ENCODE results near the gene KCTD3.

The KCTD3 gene

DNA sequence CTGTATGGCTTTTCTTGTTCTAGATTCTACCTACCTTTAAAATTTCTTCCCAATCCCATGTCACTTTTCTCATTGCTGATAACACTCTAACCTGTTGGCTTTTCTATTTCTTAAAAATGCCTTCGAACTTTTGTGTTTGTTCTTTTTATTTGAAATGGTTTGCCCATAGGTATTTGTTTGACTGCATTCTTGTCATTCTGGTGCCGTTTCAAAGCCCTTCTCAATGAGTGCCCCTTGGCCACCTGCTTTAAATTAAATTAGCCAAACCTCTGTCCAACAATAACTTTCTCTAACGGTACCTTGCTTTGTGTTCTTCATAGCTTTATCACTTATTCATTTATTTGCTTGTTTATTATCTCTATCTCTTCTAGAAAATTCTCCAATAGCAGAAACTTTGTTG lies 38.9 kb downstream of the KCTD3 start:
- no peak for DNase-seq (ENCODE audit: low read depth)

DNA sequence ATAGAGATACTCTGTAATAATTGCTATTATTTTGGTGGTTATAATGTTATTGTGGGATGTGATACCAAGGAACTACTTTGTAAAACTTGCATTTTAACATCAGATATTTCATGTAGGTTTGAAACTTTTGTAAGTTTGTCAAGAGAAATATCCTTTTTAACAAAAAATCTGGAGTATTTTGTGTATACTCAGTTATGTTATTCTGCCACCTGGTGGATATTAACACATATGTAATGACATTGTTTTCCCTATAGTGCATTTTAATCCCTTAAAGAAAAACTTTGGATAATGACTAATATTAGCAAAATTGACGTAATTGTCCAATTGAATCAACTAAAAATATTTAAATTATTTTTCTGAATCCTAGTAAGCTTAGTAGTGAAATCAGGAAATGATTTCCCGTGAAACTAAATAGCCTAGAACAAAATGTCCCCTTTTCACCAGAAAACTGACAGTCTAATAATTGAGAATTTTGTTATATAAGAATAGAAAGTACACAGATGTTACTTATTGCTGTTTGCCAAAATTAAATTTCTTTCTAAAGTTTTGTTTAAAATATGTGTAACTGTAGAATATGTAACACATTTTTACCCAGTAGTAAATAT lies 39.6 kb downstream of the KCTD3 start:
- DNase-seq (ENCODE audit: low read depth): peak; percentile 64

DNA sequence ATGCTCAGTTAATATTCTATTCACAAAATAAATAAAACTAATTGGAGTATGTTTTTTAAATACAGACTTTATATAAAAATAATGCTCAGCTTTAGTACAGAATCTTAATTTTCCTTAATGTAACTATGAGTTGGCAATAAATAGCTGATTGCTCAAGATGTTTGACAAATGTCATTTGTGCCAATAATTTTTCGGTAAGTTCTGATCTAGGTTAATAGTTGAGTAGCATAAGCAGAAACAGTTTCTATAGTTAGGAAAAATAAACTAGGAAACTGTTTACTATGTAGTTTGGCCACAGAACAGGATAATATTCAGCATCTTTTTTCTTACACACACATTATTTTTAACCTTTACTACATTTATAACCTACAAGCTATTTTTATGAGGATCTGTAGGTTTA lies 40.3 kb downstream of the KCTD3 start:
- DNase-seq (ENCODE audit: low read depth): no peak

DNA sequence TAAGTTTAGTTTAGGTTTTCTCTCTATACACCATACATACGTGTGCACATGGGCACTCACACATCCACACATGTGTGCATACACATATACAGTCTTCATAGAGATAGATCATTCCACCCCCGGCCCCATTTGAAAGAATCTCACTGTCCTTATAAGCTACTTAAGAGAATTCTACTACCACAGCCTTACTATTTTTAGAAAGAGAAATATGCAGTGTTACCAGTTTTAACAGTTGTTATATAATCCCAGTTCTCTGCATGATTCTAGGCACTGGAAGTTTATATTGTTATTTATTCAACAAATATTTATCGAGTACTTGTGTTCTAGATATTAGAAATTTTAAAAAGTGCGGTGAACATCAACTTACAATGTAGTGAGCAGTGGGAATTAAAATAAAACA lies 41.5 kb downstream of the KCTD3 start:
- no peak for DNase-seq (ENCODE audit: low read depth)

DNA sequence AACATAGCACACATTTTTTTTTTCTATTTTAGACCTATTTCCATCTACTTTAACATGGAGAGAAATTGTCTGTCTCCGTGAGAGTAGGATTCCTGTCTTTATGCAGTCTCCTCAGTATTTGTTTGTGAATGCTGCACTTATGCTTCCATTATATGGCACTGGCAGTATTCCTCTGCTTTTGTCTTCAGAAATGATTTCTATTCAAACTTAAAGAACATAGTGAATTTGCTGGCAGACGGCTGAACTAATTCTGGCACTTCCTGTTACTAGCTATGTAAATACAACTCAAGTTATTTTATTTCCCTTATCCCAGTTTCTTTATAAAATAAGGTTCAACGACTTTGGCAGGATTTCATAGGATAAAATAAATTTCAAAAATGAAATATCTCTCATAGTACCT lies 45.3 kb downstream of the KCTD3 start:
- no peak for DNase-seq (ENCODE audit: low read depth)

DNA sequence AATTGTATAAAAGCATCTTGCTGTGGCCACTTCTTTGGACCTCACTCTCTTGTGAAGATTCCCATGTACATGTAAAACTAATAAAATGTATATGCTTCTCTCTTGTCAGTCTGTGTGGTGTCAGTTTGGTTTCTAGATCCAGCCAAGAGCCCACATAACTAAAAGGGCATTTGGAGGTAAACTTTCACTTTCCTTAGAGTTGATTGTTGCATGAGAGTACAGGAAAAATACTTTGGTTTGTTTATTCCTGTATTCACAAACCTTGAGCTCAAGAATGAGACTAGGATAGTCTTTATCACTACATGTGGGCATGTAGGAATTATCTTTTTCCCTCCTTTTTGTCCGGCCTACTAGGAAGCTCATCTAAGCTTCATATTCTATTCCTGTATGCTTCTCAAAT lies 50.9 kb downstream of the KCTD3 start:
- DNase-seq (ENCODE audit: low read depth): no peak

DNA sequence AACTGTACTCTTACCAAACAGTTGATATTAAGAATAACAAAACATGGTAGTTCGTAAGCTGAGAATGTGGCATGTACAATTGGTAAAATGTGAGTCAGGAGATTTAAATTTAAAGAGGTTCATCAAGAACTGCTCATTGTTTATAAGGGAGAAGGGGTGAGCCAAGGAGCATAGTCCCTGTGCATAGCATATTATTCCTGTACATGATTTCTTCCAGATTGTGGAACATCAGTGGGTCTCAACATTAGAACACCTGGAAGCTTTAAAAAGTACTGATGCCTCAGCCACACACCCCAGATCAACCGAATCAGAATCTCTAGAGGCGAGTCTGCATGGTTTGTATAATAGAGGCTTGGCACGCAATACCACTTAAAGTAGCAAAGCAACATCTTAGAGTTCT lies 56.1 kb downstream of the KCTD3 start:
- DNase-seq (ENCODE audit: low read depth): no peak

DNA sequence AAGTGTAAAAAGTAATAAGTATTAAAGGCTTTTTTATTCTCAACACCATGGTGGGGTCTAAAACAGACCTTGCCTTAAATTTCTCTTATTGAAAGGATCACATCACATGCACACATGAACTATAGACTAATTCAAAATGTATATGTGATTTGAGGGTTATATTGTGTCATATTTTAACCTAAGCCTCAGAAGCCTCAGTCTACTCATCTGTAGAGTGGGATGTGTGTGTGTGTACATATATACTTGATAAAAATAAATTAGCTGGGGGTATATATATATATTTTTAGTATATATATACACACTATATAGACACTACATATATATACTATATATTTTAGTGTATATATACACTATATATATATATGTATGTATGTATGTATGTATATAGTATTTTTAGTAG lies 58.8 kb downstream of the KCTD3 start:
- DNase-seq (ENCODE audit: low read depth): no peak

DNA sequence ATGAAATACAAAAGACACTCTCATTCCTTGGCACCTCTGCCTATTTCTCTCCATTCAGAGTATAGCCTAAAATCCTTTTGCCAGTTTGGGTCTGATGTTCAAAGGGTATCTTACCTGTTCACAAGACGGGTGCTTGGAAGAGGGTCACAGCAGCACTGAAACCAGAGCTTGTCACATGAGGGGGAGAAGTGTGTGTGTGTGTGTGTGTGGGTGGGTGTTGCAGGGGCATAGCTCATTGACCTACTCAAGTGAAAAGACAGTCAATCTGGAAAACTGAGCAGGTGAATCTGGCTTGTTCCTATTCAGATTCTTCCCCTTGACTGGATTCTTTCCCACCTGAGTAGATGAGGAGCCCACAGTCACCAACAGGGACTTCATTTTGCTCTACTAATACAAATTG lies 63.9 kb downstream of the KCTD3 start:
- no peak for DNase-seq (ENCODE audit: low read depth)

DNA sequence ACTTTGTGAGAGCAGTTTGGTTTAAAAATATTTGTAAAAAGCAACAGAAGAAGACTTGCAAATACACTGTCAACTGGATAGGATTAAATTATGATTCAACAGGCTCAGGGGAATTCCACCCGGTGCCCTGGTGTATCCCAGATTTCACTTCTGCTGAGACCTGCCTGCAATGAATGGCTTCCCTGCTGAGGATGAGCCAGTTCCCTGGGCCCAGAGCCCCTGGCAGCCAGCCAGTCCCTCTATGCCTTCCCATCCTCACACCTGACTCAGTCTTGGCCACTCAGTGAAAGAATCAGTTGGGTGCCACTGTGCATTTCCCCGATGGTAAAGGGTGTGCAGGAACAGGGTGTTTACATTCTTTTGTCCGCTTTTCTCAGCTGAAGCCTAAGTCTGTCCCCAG lies 64.4 kb downstream of the KCTD3 start:
- peak; percentile 46 for DNase-seq (ENCODE audit: low read depth)

DNA sequence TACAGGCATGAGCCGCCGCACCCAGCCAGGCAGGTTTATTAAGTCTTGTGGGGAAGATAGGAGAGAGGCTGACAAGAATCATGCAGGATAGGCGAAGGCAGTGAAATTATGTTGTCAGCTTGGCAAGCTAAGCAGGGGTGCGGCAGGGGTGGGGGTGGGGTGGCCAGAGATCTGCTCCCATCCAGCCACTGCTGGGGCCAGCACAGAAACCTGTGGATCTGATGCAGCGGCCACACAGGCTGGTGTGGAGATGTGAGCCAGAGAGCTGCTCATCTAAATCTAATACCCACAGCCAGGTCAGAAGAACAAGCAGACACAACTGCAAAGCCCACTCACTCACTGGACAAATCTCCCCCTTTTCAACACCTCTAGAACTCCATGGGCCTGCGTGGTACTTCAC lies 68.7 kb downstream of the KCTD3 start:
- DNase-seq (ENCODE audit: low read depth): no peak

DNA sequence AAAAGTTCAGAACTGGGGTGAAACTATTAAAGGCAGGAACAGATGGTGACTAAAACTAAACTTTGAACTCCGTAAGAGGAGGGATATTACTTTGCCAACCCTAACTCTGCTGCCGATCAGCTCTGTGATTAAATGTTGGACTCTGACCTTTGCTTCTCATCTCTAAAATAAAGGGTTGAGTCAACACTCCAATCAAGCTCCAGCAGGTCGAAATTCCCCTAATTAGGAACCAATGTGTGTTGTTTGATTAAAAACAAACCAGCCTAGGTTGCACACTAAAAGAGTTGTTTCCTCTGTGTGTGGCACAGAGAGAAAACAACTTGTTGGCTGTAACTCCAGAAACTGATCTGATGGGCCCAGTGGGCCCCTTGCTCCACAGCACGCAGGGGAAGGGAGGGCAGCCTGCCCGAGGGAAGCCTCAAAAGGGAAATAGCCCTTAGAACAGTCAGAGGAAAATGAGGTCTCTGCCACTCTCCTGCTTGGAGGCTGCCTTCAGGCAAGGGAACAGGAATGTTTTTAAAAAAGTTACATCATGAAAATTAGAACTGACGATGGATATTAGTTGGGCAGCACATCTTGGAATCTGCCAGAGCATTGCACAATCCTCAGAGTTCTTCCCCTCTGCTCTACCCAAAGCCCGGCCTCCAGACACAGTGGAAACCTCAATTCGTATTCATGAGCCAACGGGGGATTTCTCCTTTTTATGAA lies 69.3 kb downstream of the KCTD3 start:
- peak; percentile 5 for DNase-seq (ENCODE audit: low read depth)

DNA sequence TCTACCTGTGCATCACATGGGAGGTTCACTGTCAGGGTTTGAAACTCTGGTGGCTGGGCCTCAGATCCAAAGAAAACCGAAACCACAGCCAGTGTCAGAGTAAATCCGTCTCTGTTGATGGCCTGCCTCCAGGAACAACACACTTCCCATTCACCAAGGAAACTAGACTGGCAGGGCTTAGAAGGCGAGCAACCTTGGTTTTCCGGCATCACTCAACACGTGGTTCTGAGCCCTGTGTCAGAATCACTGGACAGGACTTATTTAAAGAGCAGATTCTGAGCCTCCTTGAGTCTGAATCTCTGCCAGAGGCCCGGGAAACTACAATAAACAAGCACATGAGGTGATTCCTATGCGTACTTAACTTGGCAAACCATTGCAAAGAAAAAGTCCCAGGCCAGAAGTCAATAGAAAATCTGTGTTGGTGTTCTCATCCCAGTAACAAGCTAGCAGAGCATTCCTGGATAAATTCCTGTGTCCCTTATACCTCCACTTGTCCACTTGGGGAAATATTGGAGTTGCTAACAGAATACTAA lies 70.0 kb downstream of the KCTD3 start:
- peak; percentile 8 for DNase-seq (ENCODE audit: low read depth)

DNA sequence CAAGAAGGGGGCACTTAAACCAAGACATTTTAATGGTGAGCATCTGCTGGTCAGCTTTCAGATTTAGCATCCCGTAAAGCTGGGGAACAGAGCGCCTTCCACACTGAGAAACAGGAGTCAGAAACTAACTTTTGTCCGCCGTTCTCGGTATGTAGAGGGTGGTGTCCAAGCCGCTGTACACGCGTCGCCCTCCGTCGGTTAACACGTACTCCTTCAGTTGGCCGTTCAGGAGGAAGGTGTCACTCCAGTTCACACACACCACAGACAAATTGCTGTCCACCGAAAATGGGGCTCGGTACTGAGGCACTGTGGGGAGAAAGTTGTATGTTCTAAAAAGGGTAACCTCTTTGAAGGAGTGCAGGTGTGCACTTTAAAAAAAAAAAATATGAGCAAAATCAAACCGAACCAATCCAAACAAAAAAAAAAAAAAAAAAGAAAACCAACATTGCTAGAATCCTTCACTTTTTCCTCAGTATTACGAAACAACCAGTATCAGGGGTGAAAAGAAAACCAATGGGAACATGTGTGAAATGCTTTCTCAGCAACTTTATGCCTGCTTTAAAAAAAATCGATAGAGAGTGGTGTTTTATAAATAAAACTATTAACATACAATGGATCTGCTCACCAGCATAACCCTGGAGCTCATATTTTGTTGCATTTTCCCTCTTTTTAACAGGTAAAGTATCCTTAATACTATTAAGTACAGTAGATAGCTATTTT lies 73.5 kb downstream of the KCTD3 start:
- DNase-seq (ENCODE audit: low read depth): no peak

DNA sequence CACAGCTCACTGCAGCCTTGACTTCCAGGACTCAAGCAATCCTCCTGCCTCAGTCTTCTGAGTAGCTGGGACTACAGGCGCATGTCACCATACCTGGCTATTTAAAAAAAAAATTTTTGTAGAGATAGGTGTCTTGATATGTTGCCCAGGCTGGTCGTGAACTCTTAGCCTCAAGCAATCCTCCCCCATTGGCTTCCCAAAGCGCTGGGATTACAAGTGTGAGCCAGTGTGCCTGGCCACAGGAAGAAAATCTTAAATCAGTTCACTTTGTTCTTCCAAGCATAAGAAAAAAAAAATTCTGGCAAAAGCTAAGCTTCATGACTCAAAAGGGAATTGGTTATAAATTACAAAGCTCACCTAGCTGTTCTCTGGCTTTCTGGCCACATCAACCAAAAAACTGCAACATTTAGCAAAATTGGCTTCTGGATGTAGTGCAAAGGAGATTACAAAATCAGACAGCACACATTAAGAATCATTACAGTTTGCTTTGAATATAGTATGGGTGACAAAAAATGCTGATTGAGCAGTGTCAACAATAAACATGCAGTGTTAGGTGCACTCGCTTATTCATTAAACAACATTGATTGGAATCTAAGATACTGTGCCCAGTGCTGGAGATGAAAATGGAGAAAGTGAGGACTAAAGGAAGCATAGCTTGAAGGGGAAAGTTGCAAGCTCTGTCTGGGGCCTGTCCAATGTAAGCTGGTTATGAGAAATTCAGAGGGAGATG lies 76.7 kb downstream of the KCTD3 start:
- no peak for DNase-seq (ENCODE audit: low read depth)

DNA sequence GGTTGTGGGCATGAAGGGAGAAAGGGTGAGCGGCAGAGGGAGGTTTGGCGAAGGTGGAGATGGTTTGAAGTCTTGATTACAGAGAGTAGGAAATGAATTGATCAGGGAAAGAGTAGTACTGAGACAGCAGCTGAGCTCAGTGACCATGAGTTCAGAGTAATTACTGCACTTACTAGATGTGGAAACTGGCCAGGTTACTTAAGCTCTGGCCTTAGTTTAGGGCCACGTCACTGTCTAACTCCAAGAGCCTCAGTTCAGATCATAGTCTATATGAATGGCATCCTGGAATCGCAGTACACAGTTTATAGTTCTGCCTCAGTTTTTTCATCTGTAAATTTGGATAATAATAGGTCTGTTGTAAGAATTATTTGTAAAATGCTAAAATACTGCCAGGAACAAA lies 78.1 kb downstream of the KCTD3 start:
- DNase-seq (ENCODE audit: low read depth): no peak

DNA sequence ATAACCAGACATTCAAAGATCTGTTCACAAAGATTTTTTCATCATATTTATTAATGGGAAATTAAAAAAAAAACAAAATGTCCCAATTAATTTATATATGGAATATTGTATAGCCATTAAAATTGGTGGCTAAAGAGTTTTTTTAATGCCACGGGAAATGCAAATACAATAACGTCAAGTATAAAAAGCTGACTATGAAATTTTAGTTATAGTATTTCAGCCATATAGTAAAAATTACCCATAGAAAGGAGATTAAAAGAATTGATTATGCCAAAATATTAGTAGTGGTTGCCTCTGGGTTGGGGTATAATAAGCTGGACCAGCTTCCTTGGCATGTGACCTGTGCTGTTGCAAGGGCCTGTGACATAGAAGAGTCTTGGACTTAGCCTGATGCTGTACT lies 78.8 kb downstream of the KCTD3 start:
- no peak for DNase-seq (ENCODE audit: low read depth)

DNA sequence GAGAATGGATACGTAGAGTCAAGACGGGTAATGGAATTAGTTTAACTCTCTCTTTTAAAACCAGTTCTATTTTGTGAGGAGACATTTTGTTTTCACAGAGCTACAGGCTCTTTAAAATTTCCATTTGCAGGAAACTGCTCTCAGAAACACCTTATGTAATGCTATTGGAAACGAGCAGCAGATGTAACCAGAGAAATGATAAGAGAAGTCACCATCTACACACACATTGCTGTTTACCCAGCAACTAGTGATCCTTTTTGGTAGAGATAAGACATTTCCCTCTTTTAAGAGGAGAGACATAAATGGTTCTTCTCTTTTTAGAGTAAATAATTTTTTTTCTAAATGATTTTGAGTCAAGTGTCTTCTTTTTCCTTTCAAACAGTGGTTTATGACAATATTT lies 80.6 kb downstream of the KCTD3 start:
- DNase-seq (ENCODE audit: low read depth): no peak

DNA sequence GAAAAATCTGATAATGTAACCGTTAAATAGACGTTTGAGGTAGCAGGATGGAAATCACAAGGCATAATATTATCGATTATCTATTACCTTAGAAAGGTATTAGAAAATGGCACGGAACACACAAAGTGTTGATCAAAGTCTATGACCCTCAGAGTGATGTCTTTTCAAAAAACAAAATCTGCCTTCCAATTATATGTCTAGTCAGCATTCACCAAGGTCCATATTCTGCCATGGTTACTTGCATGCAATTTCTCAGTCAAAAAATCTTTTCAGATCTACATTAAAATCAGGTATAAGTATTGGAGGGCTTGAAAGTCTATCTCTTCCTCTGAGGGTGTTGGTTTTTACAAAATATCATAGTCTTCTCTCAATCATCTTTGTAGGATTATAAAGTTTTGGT lies 81.9 kb downstream of the KCTD3 start:
- no peak for DNase-seq (ENCODE audit: low read depth)

DNA sequence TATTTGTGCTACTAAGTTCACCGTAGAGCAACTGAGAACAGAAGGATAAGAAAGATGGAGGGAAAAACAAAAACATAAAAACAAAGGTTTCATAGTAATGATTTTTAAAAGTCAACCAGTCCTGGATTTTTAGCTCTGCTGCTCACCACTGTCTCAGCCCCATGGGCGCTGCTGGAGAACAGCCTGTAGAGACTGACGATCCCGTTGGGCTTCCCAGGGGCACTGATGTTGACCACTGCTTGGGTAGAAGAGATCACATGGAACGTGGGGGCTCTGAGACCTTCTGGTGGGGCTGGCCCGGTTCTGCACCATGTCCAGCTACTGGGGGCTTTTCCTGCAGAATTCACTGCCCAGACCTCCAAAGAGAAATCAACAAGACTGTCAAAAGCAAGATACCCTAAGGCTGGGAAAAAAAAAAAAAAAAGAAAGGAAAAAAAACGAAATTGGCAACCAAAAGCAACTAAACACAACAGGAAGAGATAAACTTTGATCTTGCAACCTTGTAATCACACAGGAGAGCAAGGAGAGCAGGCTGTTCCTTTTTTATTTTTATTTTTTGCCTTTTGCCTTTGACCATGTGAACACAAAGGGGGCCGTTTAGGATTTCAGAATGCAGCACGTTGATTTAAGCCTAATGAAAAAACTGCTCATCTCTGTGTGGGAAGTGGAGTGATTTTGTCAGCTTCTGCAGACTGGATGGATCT lies 83.5 kb downstream of the KCTD3 start:
- DNase-seq (ENCODE audit: low read depth): no peak

DNA sequence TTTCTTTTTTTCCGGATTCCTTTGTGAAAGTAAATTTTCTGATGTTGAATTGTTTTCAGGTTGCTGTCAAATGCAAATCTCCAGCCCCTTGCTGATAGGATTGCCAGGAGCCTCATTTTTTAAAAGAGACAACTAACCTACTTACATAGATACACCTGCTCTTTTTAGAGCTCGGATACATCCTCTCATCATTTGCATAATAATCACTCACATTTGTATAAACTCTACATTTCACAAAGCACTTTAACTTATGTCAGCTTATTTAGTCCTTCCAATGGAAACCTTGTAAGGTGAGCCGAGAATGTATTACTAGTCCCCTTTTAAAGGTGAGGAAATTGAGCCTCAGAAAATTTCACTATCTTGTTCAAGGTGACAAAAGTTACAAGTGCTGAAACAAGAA lies 84.8 kb downstream of the KCTD3 start:
- DNase-seq (ENCODE audit: low read depth): no peak

DNA sequence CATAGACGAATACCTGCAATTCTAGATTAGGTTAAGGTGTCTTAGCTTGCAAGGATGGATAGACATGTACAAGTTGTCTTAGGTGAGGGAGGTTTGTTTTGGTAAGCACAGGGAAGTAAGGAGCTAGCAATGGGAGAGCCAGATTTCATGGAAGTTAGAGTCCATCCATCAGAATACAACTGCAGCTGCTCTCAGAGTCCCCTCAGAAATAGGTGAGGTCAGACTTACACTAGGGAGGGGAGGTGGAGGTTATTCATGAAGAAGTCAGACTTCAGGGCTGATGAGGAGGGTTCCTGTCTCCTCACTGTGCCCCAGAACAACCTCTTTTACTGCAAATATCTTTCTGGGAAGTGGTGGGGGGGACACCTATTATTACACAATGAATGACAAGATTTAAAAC lies 85.3 kb downstream of the KCTD3 start:
- no peak for DNase-seq (ENCODE audit: low read depth)

All from ELR (cell line).